H1 (cell line): Measurements from ENCODE around the gene OTOP3. TPM values are rescaled to one million over a fixed set of nuclear protein-coding genes. Genes with fewer than 3 reads are reported as not detected.

Experiments
- CTCF ChIA-PET: fragments of 300-600 bp; sonication (Branson Sonifier 250); formaldehyde crosslinking; loops from one replicate; lab custom pipeline; 2021; ENCODE audit not compliant: partially characterized antibody; lab: Charles Lee
- POLR2A ChIA-PET: fragments of 300-600 bp; sonication (Branson Sonifier 250); formaldehyde crosslinking; loops from one replicate; lab custom pipeline; 2021; ENCODE audit warnings: inconsistent platforms; ENCODE audit not compliant: partially characterized antibody; lab: Charles Lee
- DNase-seq, 2 experiments: peaks; one replicate each; pipeline versions ENCODE4 v3.0.0 to v3.0.0-alpha.2; 2010 to 2022; ENCODE audit warnings: low spot score in 2 of 2, low read depth in 1 of 2, mixed read lengths in 1 of 2
- FAIRE-seq: peaks from 2 replicates; lab custom pipeline; 2011; peaks lifted over from hg19 to GRCh38; lab: Jason Lieb, UNC
- H2AFZ ChIP-seq: 2 replicates; pipeline ENCODE4 v1.8.1; 2012; ENCODE audit warnings: low read length, inconsistent platforms
- H2AK5ac ChIP-seq: 2 replicates; pipeline ENCODE4 v1.6.1; 2013; ENCODE audit warnings: low read depth, low read length
- H2BK120ac ChIP-seq: replicated peaks from 2 replicates; pipeline ENCODE3; 2013; ENCODE audit warnings: low read depth, low read length, inconsistent platforms
- H2BK12ac ChIP-seq: 2 replicates; pipeline ENCODE4 v1.6.1; 2013; ENCODE audit warnings: low read depth, low read length
- H2BK15ac ChIP-seq: 2 replicates; pipeline ENCODE4 v1.6.1; 2013; ENCODE audit warnings: low read length
- H2BK20ac ChIP-seq: 2 replicates; pipeline ENCODE4 v1.6.1; 2013; ENCODE audit warnings: low read length
- H2BK5ac ChIP-seq: 2 replicates; pipeline ENCODE4 v1.6.1; 2013; ENCODE audit warnings: low read depth, low read length
- H3K14ac ChIP-seq: 2 replicates; pipeline ENCODE4 v1.6.1; 2013; ENCODE audit warnings: inconsistent platforms; ENCODE audit not compliant: insufficient read length
- H3K18ac ChIP-seq: 2 replicates; pipeline ENCODE4 v1.6.1; 2013; ENCODE audit warnings: low read length; ENCODE audit errors: extremely low read depth
- H3K23ac ChIP-seq: 2 replicates; pipeline ENCODE4 v1.6.1; 2013; ENCODE audit warnings: inconsistent platforms; ENCODE audit not compliant: insufficient read length
- H3K23me2 ChIP-seq: 2 replicates; pipeline ENCODE4 v1.6.1; 2013; ENCODE audit warnings: low read depth, low read length
- H3K27ac ChIP-seq: 2 replicates; pipeline ENCODE4 v1.6.1; 2011; ENCODE audit warnings: low read depth, low read length, inconsistent platforms
- H3K27me3 ChIP-seq, 4 experiments: replicated peaks in 1 of 4; 1 replicate in 1 of 4; 2 replicates in 3 of 4; pipeline versions ENCODE4 v1.6.1 to v1.8.1; 2011 to 2013; ENCODE audit warnings: low read length in 3 of 4, mild to moderate bottlenecking in 3 of 4, inconsistent platforms in 2 of 4, mixed read lengths in 2 of 4, moderate library complexity in 1 of 4; ENCODE audit not compliant: control insufficient read depth in 3 of 4, insufficient read depth in 3 of 4; ENCODE audit errors: extremely low read depth in 1 of 4
- H3K36me3 ChIP-seq, 4 experiments: 2 replicates each; pipeline versions ENCODE4 v1.6.1 to v1.8.1; 2011 to 2013; ENCODE audit warnings: mild to moderate bottlenecking in 4 of 4, low read length in 3 of 4, moderate library complexity in 2 of 4, control low read depth in 1 of 4, inconsistent platforms in 1 of 4; ENCODE audit not compliant: insufficient read depth in 4 of 4, control insufficient read depth in 2 of 4
- H3K4ac ChIP-seq: replicated peaks from 2 replicates; pipeline ENCODE3; 2013; ENCODE audit warnings: low read length, low read depth, mixed read lengths, inconsistent platforms; ENCODE audit not compliant: insufficient read length
- H3K4me1 ChIP-seq, 4 experiments: replicated peaks in 1 of 4; 1 replicate in 1 of 4; 2 replicates in 3 of 4; pipeline versions ENCODE4 v1.6.1 to v1.8.1; 2011 to 2013; ENCODE audit warnings: low read length in 3 of 4, inconsistent platforms in 2 of 4, mixed read lengths in 1 of 4; ENCODE audit not compliant: insufficient read depth in 4 of 4, control insufficient read depth in 3 of 4
- H3K4me2 ChIP-seq, 2 experiments: 2 replicates each; pipeline versions ENCODE4 v1.6.1 to v1.8.1; 2011 to 2013; ENCODE audit warnings: low read depth in 2 of 2, low read length in 2 of 2, control low read depth in 1 of 2, inconsistent platforms in 1 of 2, mild to moderate bottlenecking in 1 of 2; ENCODE audit not compliant: insufficient read depth in 1 of 2
- H3K4me3 ChIP-seq, 4 experiments: fragments of 200-600, 300-600 bp in 1 of 4; sonication (generic), shearing (Covaris generic), sonication (Bioruptor Twin) in 1 of 4; 2 replicates each; pipeline versions ENCODE4 v1.5.1 to v1.8.1; 2011 to 2016; ENCODE audit warnings: low read length in 4 of 4, low read depth in 3 of 4, control low read depth in 2 of 4, inconsistent platforms in 2 of 4, mild to moderate bottlenecking in 2 of 4, mixed read lengths in 1 of 4, moderate library complexity in 1 of 4; ENCODE audit not compliant: insufficient read depth in 2 of 4; ENCODE audit errors: extremely low read depth in 1 of 4
- H3K56ac ChIP-seq: replicated peaks from 2 replicates; pipeline ENCODE3; 2013; ENCODE audit warnings: low read depth, mild to moderate bottlenecking, mixed read lengths, low read length, inconsistent platforms; ENCODE audit not compliant: insufficient read length
- H3K79me1 ChIP-seq: 2 replicates; pipeline ENCODE4 v1.6.1; 2013; ENCODE audit warnings: low read depth, low read length, control low read depth
- H3K79me2 ChIP-seq, 2 experiments: 2 replicates each; pipeline versions ENCODE4 v1.6.1 to v1.8.1; 2012 to 2013; ENCODE audit warnings: low read length in 2 of 2, mild to moderate bottlenecking in 2 of 2, inconsistent platforms in 1 of 2; ENCODE audit not compliant: insufficient read depth in 2 of 2, control insufficient read depth in 1 of 2
- H3K9ac ChIP-seq, 4 experiments: replicated peaks in 1 of 4; 1 replicate in 1 of 4; 2 replicates in 3 of 4; pipeline versions ENCODE4 v1.6.1 to v1.8.1; 2011 to 2013; ENCODE audit warnings: low read depth in 3 of 4, low read length in 3 of 4, control low read depth in 2 of 4, mild to moderate bottlenecking in 2 of 4, moderate library complexity in 2 of 4, inconsistent platforms in 1 of 4; ENCODE audit errors: extremely low read depth in 1 of 4
- H3K9me3 ChIP-seq, 2 experiments: 2 replicates each; pipeline versions ENCODE4 v1.6.1 to v1.8.1; 2012 to 2013; ENCODE audit warnings: mild to moderate bottlenecking in 2 of 2, moderate library complexity in 2 of 2, control low read depth in 1 of 2, inconsistent platforms in 1 of 2, low read depth in 1 of 2, low read length in 1 of 2, mixed read lengths in 1 of 2; ENCODE audit not compliant: insufficient read depth in 2 of 2
- H4K20me1 ChIP-seq, 2 experiments: replicated peaks in 1 of 2; 2 replicates each; pipeline versions ENCODE3 to v1.8.1; 2011 to 2013; ENCODE audit warnings: inconsistent platforms in 2 of 2, low read length in 2 of 2, mild to moderate bottlenecking in 1 of 2; ENCODE audit not compliant: insufficient read depth in 2 of 2, control insufficient read depth in 1 of 2
- H4K5ac ChIP-seq: 2 replicates; pipeline ENCODE4 v1.6.1; 2013; ENCODE audit warnings: low read length, low read depth, mixed read lengths, inconsistent platforms; ENCODE audit not compliant: insufficient read length
- H4K8ac ChIP-seq: 2 replicates; pipeline ENCODE4 v1.8.0; 2013; ENCODE audit warnings: mild to moderate bottlenecking, moderate library complexity, low read length, inconsistent platforms; ENCODE audit not compliant: insufficient read depth; ENCODE audit errors: extremely low read depth
- H4K91ac ChIP-seq: replicated peaks from 2 replicates; pipeline ENCODE3; 2013; ENCODE audit warnings: low read length, mixed read lengths, inconsistent platforms; ENCODE audit not compliant: insufficient read length
- HDAC2 ChIP-seq, 2 experiments: fragments of 300-600 bp in 1 of 2; sonication (generic) in 1 of 2; IDR thresholded peaks; 2 replicates each; pipeline ENCODE4 v1.6.1; 2011 to 2012; ENCODE audit warnings: low read depth in 2 of 2, low read length in 2 of 2, mild to moderate bottlenecking in 2 of 2, moderate library complexity in 2 of 2, borderline replicate concordance in 1 of 2, inconsistent platforms in 1 of 2
- SUZ12 ChIP-seq: fragments of 200-600 bp; sonication (generic); IDR thresholded peaks from 2 replicates; pipeline ENCODE4 v1.6.1; 2012; ENCODE audit warnings: mild to moderate bottlenecking, inconsistent platforms, low read length, moderate library complexity, mixed read lengths
- ZNF274 ChIP-seq: IDR thresholded peaks from 2 replicates; pipeline ENCODE4 v1.7.0; 2012; ENCODE audit warnings: low read length, borderline replicate concordance; ENCODE audit errors: extremely low read depth
- WGBS, 2 experiments: shearing (Covaris generic) in 1 of 2; methylation state at CpG; one replicate each; pipeline versions ENCODE4 v1.1.6 to v1.1.7; 2013 to 2015; ENCODE audit warnings: low lambda C conversion rate in 2 of 2, mixed read lengths in 2 of 2, inconsistent platforms in 1 of 2, low coverage in 1 of 2, missing lambda C conversion rate in 1 of 2; ENCODE audit not compliant: insufficient replicate concordance in 2 of 2, insufficient coverage in 1 of 2, insufficient read length in 1 of 2; ENCODE audit errors: extremely low coverage in 1 of 2, missing lambda C conversion rate in 1 of 2; 5-methylcytosine and 5-hydroxymethylcytosine counted together
- polyA plus RNA-seq, 7 experiments: library from polyadenylated mRNA; depleted of rRNA in 3 of 7; stranded (reverse) in 5 of 7; unstranded in 2 of 7; fragments of >200 nt in 5 of 7; fragments of 200-250 nt in 2 of 7; gene quantifications; 1 replicate in 5 of 7; 2 replicates in 1 of 7; 4 replicates in 1 of 7; pipeline versions ENCODE4 v1.2.1 to v1.2.3, GENCODE V29; 2011 to 2013; ENCODE audit warnings: missing spikeins in 2 of 7, mixed read lengths in 2 of 7
- total RNA-seq: library from RNA; stranded (reverse); fragmentation: NEBNext Ultra II Directional; extraction: Animal tissue kit (Norgen Biotek cat#: 25700); gene quantifications from 2 replicates; pipeline ENCODE4 v1.2.1, GENCODE V29; 2021

The OTOP3 gene
- total and polyA plus RNA-seq, 2 of the 8 experiments (the other 6 are each of a cell fraction or from before 2014, with no cell fraction given) = 0.05 TPM; not detected in 1

GRCh38 chr17:74970395-74970794, 34.7 kb downstream of the OTOP3 start:
- ChIA-PET CTCF (interaction anchor here (0.7 to 19.8 kb wide), 5 partner anchors 8 to 721 kb away, joined by 4 to 345 read pairs (median 17); partner anchors contain the start of gene MRPL58), POLR2A (interaction anchor here (1.1 to 6.5 kb wide), 3 partner anchors 9 to 41 kb away, joined by 3 to 48 read pairs (median 4); partner anchors contain the start of gene MRPL58)
- Histone ChIP-seq H3K4ac (no peak overlapping the region), H4K91ac (no peak overlapping the region), H2BK20ac (no peak overlapping the region), H3K79me1 (no peaks in the 10 kb centered on the region), H2BK15ac (no peak overlapping the region), H4K20me1 (no peaks in the 10 kb centered on the region), H3K14ac (no peak overlapping the region), H4K8ac (no peak overlapping the region), H2BK5ac (no peak overlapping the region), H3K4me3 (no peak overlapping the region), H4K5ac (no peak overlapping the region), H3K9ac (no peak overlapping the region; a peak in 1 of 7 replicates), H3K23ac (no peak overlapping the region), H3K36me3 (no peaks in the 10 kb centered on the region), H3K79me2 (no peaks in the 10 kb centered on the region), H3K9me3 (no peaks in the 10 kb centered on the region), H3K23me2 (peaks cover 10% of the 10 kb centered on the region; the same call in 1 of the 2 replicates), H3K4me2 (no peak overlapping the region), H3K4me1 (peaks cover 0 to 15% (median 9%) of the 10 kb centered on the region in 4 experiments; a peak in 6 of 7 replicates), H2AFZ (no peak overlapping the region), H2BK12ac (no peak overlapping the region), H3K18ac (no peak overlapping the region), H2AK5ac (no peak overlapping the region), H3K56ac (no peak overlapping the region), H3K27ac (no peak overlapping the region), H2BK120ac (no peak overlapping the region), H3K27me3 (peaks cover 17 to 41% (median 36%) of the 10 kb centered on the region in 4 experiments)
- TF ChIP-seq SUZ12 = 0 out of 2 replicates have a peak, but pooled peaks have one; percentile 0
- no peak for TF ChIP-seq HDAC2 (IDR thresholded peaks at IDR 0.05; ENCODE audit: borderline replicate concordance in 1 of 2, low read depth in 2 of 2, low read length in 2 of 2)
- no peak for TF ChIP-seq ZNF274
- WGBS, 2 experiments = 84% methylated on average over 3 of the region's 3 CpGs; no CpG with 5 or more reads in 1 of the 2 experiments
- FAIRE-seq = no peak
- no peak for DNase-seq
